Activated CD8-positive, alpha-beta memory T cell treated with anti-CD3 and anti-CD28 coated beads for 36 hours (primary cell): ENCODE measurements around the gene RETREG2. TPM values are rescaled to one million over a fixed set of nuclear protein-coding genes. Genes with fewer than 3 reads are reported as not detected.

Source experiments
- CTCF ChIA-PET: fragments of 350-600 bp; sonication (Branson Sonifier 250); formaldehyde crosslinking; loops from one replicate; lab custom pipeline; 2021; ENCODE audit warnings: antibody characterized with exemption; lab: Charles Lee
- POLR2A ChIA-PET: fragments of 350-600 bp; sonication (Branson Sonifier 250); formaldehyde crosslinking; loops from one replicate; lab custom pipeline; 2021; ENCODE audit warnings: antibody characterized with exemption; lab: Charles Lee
- total RNA-seq, 2 experiments: library from RNA; stranded (reverse); gene quantifications; one replicate each; pipeline ENCODE4 v1.2.3, GENCODE V29; 2021

The RETREG2 gene
- total RNA-seq, 2 experiments from 2014 or later, result 68.3 to 69.1 TPM

GRCh38 chr2:219234331-219234730 is 56.3 kb downstream of the RETREG2 start:
- ChIA-PET CTCF (interaction anchor here (0.8 kb wide), 1 partner anchor 14 kb away, joined by 4 read pairs; no protein-coding TSS in a partner anchor), POLR2A (interaction anchor here (1.0 kb wide), 2 partner anchors 10 to 13 kb away, joined by 3 read pairs; no protein-coding TSS in a partner anchor)

Other genes with a start within 250 kb of the RETREG2 start
- not detected for gene CDK5R2, start 218.6 kb upstream of the RETREG2 start, total RNA-seq
- gene FEV, start 193.1 kb upstream of the RETREG2 start, total RNA-seq, result not detected
- not detected for gene CRYBA2, start 184.9 kb upstream of the RETREG2 start, total RNA-seq
- not detected for gene CFAP65, start 136.8 kb upstream of the RETREG2 start, total RNA-seq
- gene IHH, start 117.4 kb upstream of the RETREG2 start, total RNA-seq, result not detected
- gene NHEJ1, start 17.5 kb upstream of the RETREG2 start, total RNA-seq, result 10 to 100 TPM; 20.0 to 20.9 TPM
- gene SLC23A3, start 8.2 kb upstream of the RETREG2 start, total RNA-seq, result 1 to 10 TPM; 1.8 to 2.9 TPM
- 10 to 100 TPM; 53.8 to 58.2 TPM for gene CNPPD1, start 1.4 kb upstream of the RETREG2 start, total RNA-seq
- 10 to 100 TPM; 29.3 to 33.3 TPM for gene ZFAND2B, start 28.5 kb downstream of the RETREG2 start, total RNA-seq
- gene ABCB6, start 40.7 kb downstream of the RETREG2 start, total RNA-seq, result 10 to 100 TPM; 20.8 to 25.6 TPM
- 10 to 100 TPM; 55.9 to 57.4 TPM for gene ATG9A, start 51.4 kb downstream of the RETREG2 start, total RNA-seq
- gene ANKZF1, start 51.5 kb downstream of the RETREG2 start, total RNA-seq, result 100 to 1,000 TPM; 109 TPM
- gene GLB1L, start 67.2 kb downstream of the RETREG2 start, total RNA-seq, result 1 to 10 TPM; 3.8 to 4.2 TPM
- 10 to 100 TPM; 34.4 to 35.8 TPM for gene STK16, start 67.2 kb downstream of the RETREG2 start, total RNA-seq
- not detected for gene TUBA4B, start 75.0 kb downstream of the RETREG2 start, total RNA-seq
- gene TUBA4A, start 75.6 kb downstream of the RETREG2 start, total RNA-seq, result 100 to 1,000 TPM; 221 TPM
- 10 to 100 TPM; 50.2 to 53.5 TPM for gene DNAJB2, start 101.1 kb downstream of the RETREG2 start, total RNA-seq
- under 1 TPM; 0.04 to 0.42 TPM for gene PTPRN, start 131.1 kb downstream of the RETREG2 start, total RNA-seq
- gene RESP18, start 154.5 kb downstream of the RETREG2 start, total RNA-seq, result not detected
- gene DNPEP, start 209.6 kb downstream of the RETREG2 start, total RNA-seq, result 100 to 1,000 TPM; 110 to 115 TPM
- not detected for gene DES, start 240.1 kb downstream of the RETREG2 start, total RNA-seq